A549 (cell line): Measurements from ENCODE around the gene TNRC6A. TPM values are rescaled to one million over a fixed set of nuclear protein-coding genes. Genes with fewer than 3 reads are reported as not detected.
A peak's percentile ranks its signal among the peaks of the same experiment; 100 is the strongest.

Source experiments
- ATAC-seq, 2 experiments: fragments of 200-7000 bp in 1 of 2; fragments of >200 bp in 1 of 2; cut with Nextera tagmentation in 1 of 2; cut with Tn5 transposase in 1 of 2; 3 replicates each; pipeline versions ENCODE4 v1.8.0 to v1.9.1; 2018 to 2020; ENCODE audit warnings: mild to moderate bottlenecking in 1 of 2, moderate library complexity in 1 of 2
- CTCF ChIA-PET: fragments of 300-600 bp; sonication (Branson Sonifier 250); formaldehyde crosslinking; extraction: SDS; loops from one replicate; lab custom pipeline; 2021; ENCODE audit warnings: antibody characterized with exemption, inconsistent platforms; lab: Yijun Ruan, JAX
- POLR2A ChIA-PET: fragments of 350-600 bp; formaldehyde crosslinking; extraction: SDS; loops from one replicate; lab custom pipeline; 2021; ENCODE audit warnings: antibody characterized with exemption, inconsistent platforms; lab: Yijun Ruan, JAX
- DNase-seq, 2 experiments: peaks; one replicate each; pipeline versions ENCODE4 v3.0.0 to v3.0.0-alpha.2; 2011 to 2016; ENCODE audit warnings: low read depth in 1 of 2, low spot score in 1 of 2
- FAIRE-seq: peaks from 2 replicates; lab custom pipeline; 2011; peaks lifted over from hg19 to GRCh38; lab: Jason Lieb, UNC
- H3K27ac ChIP-seq, 2 experiments: fragments of >200 bp; sonication (Bioruptor Twin); formaldehyde crosslinking; 3 replicates each; pipeline ENCODE4 v1.5.1; 2016 to 2017
- H3K4me1 ChIP-seq: fragments of >200 bp; sonication (Bioruptor Twin); formaldehyde crosslinking; 3 replicates; pipeline ENCODE4 v1.6.1; 2016
- H3K4me2 ChIP-seq: fragments of >200 bp; sonication (Bioruptor Twin); formaldehyde crosslinking; 3 replicates; pipeline ENCODE4 v1.6.1; 2016
- H3K4me3 ChIP-seq: fragments of >200 bp; sonication (Bioruptor Twin); formaldehyde crosslinking; 3 replicates; pipeline ENCODE4 v1.5.1; 2016
- H3K9me3 ChIP-seq: fragments of >200 bp; sonication (Bioruptor Twin); formaldehyde crosslinking; 3 replicates; pipeline ENCODE4 v1.6.1; 2016
- BHLHE40 ChIP-seq: IDR thresholded peaks from 2 replicates; pipeline ENCODE4 v1.6.1; 2012; ENCODE audit warnings: low read depth, low read length, inconsistent platforms
- CEBPB ChIP-seq, 2 experiments: fragments of >200 bp in 1 of 2; sonication (Bioruptor Twin) in 1 of 2; formaldehyde crosslinking in 1 of 2; IDR thresholded peaks; 2 replicates each; pipeline ENCODE4 v1.6.1; 2012 to 2016
- E2F6 ChIP-seq: IDR thresholded peaks from 2 replicates; pipeline ENCODE4 v1.6.1; 2012; ENCODE audit warnings: low read depth, borderline replicate concordance
- ELK1 ChIP-seq: fragments of 150-350 bp; IDR thresholded peaks from 2 replicates; pipeline ENCODE4 v1.6.1; 2014; ENCODE audit warnings: low read depth, mild to moderate bottlenecking, low read length
- EP300 ChIP-seq, 2 experiments: fragments of >200 bp; sonication (Bioruptor Twin); formaldehyde crosslinking; IDR thresholded peaks; 2 replicates in 1 of 2; 3 replicates in 1 of 2; pipeline ENCODE4 v1.6.1; 2016 to 2017
- FOSL2 ChIP-seq, 2 experiments: fragments of 450-650 bp in 1 of 2; fragments of >200 bp in 1 of 2; sonication (Bioruptor Twin) in 1 of 2; formaldehyde crosslinking; IDR thresholded peaks; 2 replicates each; pipeline versions ENCODE4 v1.5.0 to v1.6.1; 2016 to 2020; ENCODE audit warnings: mild to moderate bottlenecking in 1 of 2, moderate library complexity in 1 of 2
- GATA3 ChIP-seq: IDR thresholded peaks from 2 replicates; pipeline ENCODE4 v1.6.1; 2012; ENCODE audit warnings: borderline replicate concordance
- HOXB13 ChIP-seq: fragments of 250-450 bp; sonication (Bioruptor Pico); IDR thresholded peaks from 2 replicates; pipeline ENCODE4 v1.5.0; 2020; ENCODE audit warnings: low read depth, mild to moderate bottlenecking, moderate library complexity
- HOXB5 ChIP-seq: fragments of 250-450 bp; sonication (Bioruptor Pico); IDR thresholded peaks from 2 replicates; pipeline ENCODE4 v1.5.0; 2020; ENCODE audit warnings: mild to moderate bottlenecking, moderate library complexity
- JUN ChIP-seq, 2 experiments: fragments of >200 bp; sonication (Bioruptor Twin); formaldehyde crosslinking; IDR thresholded peaks; 2 replicates in 1 of 2; 3 replicates in 1 of 2; pipeline ENCODE4 v1.6.1; 2016 to 2017
- MAX ChIP-seq: IDR thresholded peaks from 2 replicates; pipeline ENCODE4 v1.6.1; 2012
- PBX3 ChIP-seq: IDR thresholded peaks from 2 replicates; pipeline ENCODE4 v1.6.1; 2012
- POLR2AphosphoS2 ChIP-seq: conservative IDR thresholded peaks from 2 replicates; pipeline ENCODE4 v1.6.1; 2012; ENCODE audit warnings: low read length, improper control_type of control experiment, inconsistent platforms
- RAD21 ChIP-seq, 2 experiments: fragments of >200 bp in 1 of 2; sonication (Bioruptor Twin) in 1 of 2; formaldehyde crosslinking in 1 of 2; IDR thresholded peaks in 1 of 2; conservative IDR thresholded peaks in 1 of 2; 2 replicates in 1 of 2; 3 replicates in 1 of 2; pipeline ENCODE4 v1.6.1; 2012 to 2018; ENCODE audit warnings: inconsistent platforms in 1 of 2
- RARB ChIP-seq: fragments of 250-450 bp; sonication (Bioruptor Pico); IDR thresholded peaks from 2 replicates; pipeline ENCODE4 v1.8.0; 2021; ENCODE audit warnings: mild to moderate bottlenecking, moderate library complexity
- RNF2 ChIP-seq: fragments of 200-600 bp; sonication (generic); IDR thresholded peaks from 2 replicates; pipeline ENCODE4 v1.6.1; 2016; ENCODE audit warnings: low read depth, mild to moderate bottlenecking, antibody characterized with exemption, moderate library complexity, borderline replicate concordance
- SMC3 ChIP-seq: fragments of >200 bp; sonication (Bioruptor Twin); formaldehyde crosslinking; IDR thresholded peaks from 3 replicates; pipeline ENCODE4 v1.6.1; 2018; ENCODE audit warnings: inconsistent platforms
- USF2 ChIP-seq: fragments of 450-650 bp; IDR thresholded peaks from 2 replicates; pipeline ENCODE4 v1.6.1; 2014; ENCODE audit warnings: antibody characterized with exemption
- ZFP36 ChIP-seq: fragments of 450-650 bp; IDR thresholded peaks from 2 replicates; pipeline ENCODE4 v1.6.1; 2014; ENCODE audit warnings: borderline replicate concordance; ENCODE audit not compliant: partially characterized antibody
- WGBS: methylation state at CpG from one replicate; pipeline ENCODE4 v1.1.6; 2017; ENCODE audit errors: missing lambda C conversion rate; 5-methylcytosine and 5-hydroxymethylcytosine counted together
- polyA plus RNA-seq, 4 experiments: library from polyadenylated mRNA; depleted of rRNA in 3 of 4; stranded (reverse); fragments of >200 nt; fragmentation: RNase III in 1 of 4; extraction: RNeasy Plus Mini Kit Qiagen cat#74134 plus additional on column Dnase treatment in 1 of 4; gene quantifications; 2 replicates in 3 of 4; 3 replicates in 1 of 4; pipeline ENCODE4 v1.2.3, GENCODE V29; 2011 to 2017

The TNRC6A gene
- polyA plus RNA-seq, 2 of the 4 experiments (the other 2 are of a cell fraction) = 26.7 to 51.6 TPM

- peak; percentile 2 for TF ChIP-seq ZFP36
- TF ChIP-seq, all 56 proteins: peak for 4
Measured at GRCh38 chr16:24853169-24853824, 123.8 kb downstream of the TNRC6A start (continued).

GRCh38 chr16:24853830-24854229 is 124.4 kb downstream of the TNRC6A start:
- ATAC-seq = peak; percentile 73 to 78
- Histone ChIP-seq H3K9me3 (no peaks in the 10 kb centered on the region), H3K4me2 (peak overlapping the region; percentile 75), H3K4me3 (0 out of 3 replicates have a peak overlapping the region, but pooled peaks have one; percentile 19), H3K4me1 (peaks cover 75% of the 10 kb centered on the region)
- WGBS = 0% methylated on average over 9 of the region's 18 CpGs
- no peak for TF ChIP-seq BHLHE40
- no peak; a peak in 1 of 4 replicates for TF ChIP-seq CEBPB (IDR thresholded peaks at IDR 0.05)
- peak; percentile 83; the same call in 1 of the 2 replicates for TF ChIP-seq GATA3
- peak; percentile 14 to 16; a peak in 1 of 5 replicates for TF ChIP-seq RAD21 (conservative IDR thresholded peaks at IDR 0.05 in 1 of 2, IDR thresholded peaks at IDR 0.05 in 1 of 2)
- TF ChIP-seq E2F6 = peak; percentile 13; the same call in 1 of the 2 replicates
- no peak; the same call in 1 of the 2 replicates for TF ChIP-seq FOSL2 (IDR thresholded peaks at IDR 0.05)
- TF ChIP-seq FOSL2 (CRISPR knock-in tag; IDR thresholded peaks at IDR 0.05) = peak; percentile 67
- peak in 1 of 2 experiments; percentile 28; a peak in 1 of 5 replicates for TF ChIP-seq EP300 (IDR thresholded peaks at IDR 0.05)
- peak; percentile 85; the same call in 1 of the 2 replicates for TF ChIP-seq MAX
- TF ChIP-seq HOXB5 (CRISPR knock-in tag) = 0 out of 2 replicates have a peak, but pooled peaks have one; percentile 31
- peak; percentile 59; the same call in 1 of the 2 replicates for TF ChIP-seq PBX3
- TF ChIP-seq JUN (IDR thresholded peaks at IDR 0.05) = peak in 1 of 2 experiments; percentile 27; a peak in 1 of 5 replicates
- no peak for TF ChIP-seq RARB (CRISPR knock-in tag)
- peak; percentile 31 for TF ChIP-seq SMC3
- TF ChIP-seq, all 56 proteins: peak for 10
- CTCF ChIA-PET = interaction anchor here (0.6 to 2.2 kb wide), 6 partner anchors 15 to 223 kb away, joined by 3 to 9 read pairs (median 4); no protein-coding TSS in a partner anchor
- peak overlapping the region; percentile 83 to 89 for H3K27ac ChIP-seq
- DNase-seq (peak; percentile 68 to 86), FAIRE-seq (no peak)
- POLR2A ChIA-PET = interaction anchor here (1.0 to 1.1 kb wide), 2 partner anchors 14 to 19 kb away, joined by 3 to 4 read pairs; no protein-coding TSS in a partner anchor

GRCh38 chr16:24854607-24855171 is 125.2 kb downstream of the TNRC6A start:
- FAIRE-seq (no peak), DNase-seq (peak in 1 of 2 experiments; percentile 61), ATAC-seq (0 out of 6 replicates have a peak, but pooled peaks of 1 of the 2 experiments have one; percentile 4)
- Histone ChIP-seq H3K4me3 (no peak overlapping the region), H3K27ac (peak overlapping the region; percentile 83 to 89), H3K4me1 (peaks cover 77% of the 10 kb centered on the region), H3K9me3 (no peaks in the 10 kb centered on the region), H3K4me2 (peak overlapping the region; percentile 75)
- POLR2A ChIA-PET = no interaction called here
- CTCF ChIA-PET = interaction anchor here (1.2 to 2.2 kb wide), 4 partner anchors 11 to 51 kb away, joined by 3 to 9 read pairs (median 4); no protein-coding TSS in a partner anchor
- no peak for TF ChIP-seq RNF2
- no peak for TF ChIP-seq POLR2AphosphoS2
- no peak for TF ChIP-seq ELK1
- TF ChIP-seq HOXB13 (CRISPR knock-in tag) = no peak
- no peak for TF ChIP-seq USF2
